ENCODE results near the gene CCR2. TPM values are rescaled to one million over a fixed set of nuclear protein-coding genes. Genes with fewer than 3 reads are reported as not detected.

CCR2 gene
- not detected in 2 replicates for total RNA-seq

GRCh38 chr3:46353647-46354410 lies at the start of gene CCR2:
Gene CCR2 (plus strand): TSS chr3:46354111. CDS start chr3:46357528, 3,417 bp downstream.

GRCh38 chr3:46370839-46371518 lies 17.1 kb downstream of the CCR2 start, which contains the start of gene CCR5:
Gene CCR5 (plus strand): TSS chr3:46370946. CDS start chr3:46372903, 1,957 bp downstream.

GRCh38 chr3:46406788-46407611 lies 53.1 kb downstream of the CCR2 start, which contains the start of the genes CCR5AS and CCRL2:
Gene CCR5AS (minus strand): TSS chr3:46407066.
Gene CCRL2 (plus strand): TSS chr3:46407259. CDS start chr3:46408080, 821 bp downstream.

Other genes with a start within 250 kb of the CCR2 start
- not detected in 2 replicates for gene CCR1, start 145.8 kb upstream of the CCR2 start, total RNA-seq
- not detected in 2 replicates for gene CCR3, start 111.7 kb upstream of the CCR2 start, total RNA-seq
- not detected in 2 replicates for gene CCR5, start 16.8 kb downstream of the CCR2 start, total RNA-seq
- gene CCRL2, start 53.1 kb downstream of the CCR2 start, total RNA-seq, result 5.6 and 13.5 TPM in 2 replicates
- under 0.01 and 0.10 TPM in 2 replicates for gene LTF, start 110.8 kb downstream of the CCR2 start, total RNA-seq
- gene RTP3, start 143.9 kb downstream of the CCR2 start, total RNA-seq, result not detected in 2 replicates
- gene LRRC2, start 212.2 kb downstream of the CCR2 start, total RNA-seq, result 0.10 and 0.98 TPM in 2 replicates